GM12878 (cell line): ENCODE results near the gene TELO2. TPM values are rescaled to one million over a fixed set of nuclear protein-coding genes. Genes with fewer than 3 reads are reported as not detected.

Source experiments
- ATAC-seq: fragments of 200-7000 bp; cut with Tn5 transposase; 3 replicates; pipeline ENCODE4 v1.9.1; 2020; ENCODE audit warnings: mild to moderate bottlenecking, moderate library complexity
- BruUV-seq: library from RNA; stranded (reverse); fragments of 400-500 nt; replicated peaks from 2 replicates; lab custom pipeline; 2021; lab: Mats Ljungman, UMichigan
- CTCF ChIA-PET: fragments of 300-600 bp; sonication (Branson Sonifier 250); formaldehyde crosslinking; extraction: SDS; loops from one replicate; lab custom pipeline; 2021; ENCODE audit warnings: inconsistent platforms; lab: Yijun Ruan, JAX
- POLR2A ChIA-PET: fragments of 350-600 bp; formaldehyde crosslinking; extraction: SDS; loops from one replicate; lab custom pipeline; 2021; ENCODE audit warnings: inconsistent platforms; lab: Charles Lee
- RAD21 ChIA-PET: fragments of 300-600 bp; sonication (Branson Sonifier 250); formaldehyde crosslinking; loops from one replicate; lab custom pipeline; 2023; ENCODE audit warnings: antibody characterized with exemption; ENCODE audit not compliant: unreplicated experiment; lab: Charles Lee
- SMC1A ChIA-PET: fragments of 300-600 bp; sonication (Branson Sonifier 250); formaldehyde crosslinking; loops from one replicate; lab custom pipeline; 2023; ENCODE audit not compliant: unreplicated experiment, uncharacterized antibody; lab: Charles Lee
- DNase-seq: peaks from one replicate; pipeline ENCODE4 v3.0.0-alpha.2; 2011; ENCODE audit warnings: low read depth, low spot score
- FAIRE-seq: peaks from 3 replicates; lab custom pipeline; 2011; peaks lifted over from hg19 to GRCh38; lab: Jason Lieb, UNC
- H2AFZ ChIP-seq: 2 replicates; pipeline ENCODE4 v1.6.0; 2011; ENCODE audit warnings: low read depth, low read length, control low read depth; ENCODE audit not compliant: control insufficient read depth
- H3K27ac ChIP-seq: 2 replicates; pipeline ENCODE4 v1.5.1; 2011; ENCODE audit warnings: control low read depth; ENCODE audit not compliant: control insufficient read depth, insufficient read depth
- H3K27me3 ChIP-seq, 2 experiments: replicated peaks in 1 of 2; 2 replicates each; pipeline versions ENCODE4 v1.6.0 to v1.6.1; 2011; ENCODE audit warnings: low read length in 1 of 2; ENCODE audit not compliant: control insufficient read depth in 2 of 2, insufficient read depth in 2 of 2
- H3K36me3 ChIP-seq, 2 experiments: 2 replicates each; pipeline ENCODE4 v1.5.1; 2011; ENCODE audit warnings: low read length in 1 of 2; ENCODE audit not compliant: control insufficient read depth in 2 of 2, insufficient read depth in 2 of 2
- H3K4me1 ChIP-seq: 2 replicates; pipeline ENCODE4 v1.6.1; 2011; ENCODE audit warnings: mild to moderate bottlenecking, low read length, moderate library complexity, mixed read lengths; ENCODE audit not compliant: control insufficient read depth, insufficient read depth
- H3K4me2 ChIP-seq: 2 replicates; pipeline ENCODE4 v1.6.0; 2011; ENCODE audit warnings: control low read depth; ENCODE audit not compliant: control insufficient read depth, insufficient read depth
- H3K4me3 ChIP-seq: fragments of 200-600 bp; sonication (generic); 2 replicates; pipeline ENCODE4 v1.5.1; 2016
- H3K79me2 ChIP-seq: 2 replicates; pipeline ENCODE4 v1.6.0; 2011; ENCODE audit warnings: low read length; ENCODE audit not compliant: control insufficient read depth, insufficient read depth
- H3K9ac ChIP-seq: 2 replicates; pipeline ENCODE4 v1.8.0; 2011; ENCODE audit warnings: low read length, control low read depth, mixed read lengths; ENCODE audit not compliant: control insufficient read depth, insufficient read depth
- H3K9me3 ChIP-seq: replicated peaks from 3 replicates; pipeline ENCODE4 v1.5.1; 2011; ENCODE audit warnings: mild to moderate bottlenecking, low read length; ENCODE audit not compliant: control insufficient read depth, insufficient read depth
- H4K20me1 ChIP-seq: 2 replicates; pipeline ENCODE4 v1.6.0; 2011; ENCODE audit not compliant: control insufficient read depth, insufficient read depth
- CHD4 ChIP-seq: fragments of 200-600 bp; sonication (generic); IDR thresholded peaks from 2 replicates; pipeline ENCODE4 v1.6.1; 2016; ENCODE audit warnings: mild to moderate bottlenecking
- CREB1 ChIP-seq: IDR thresholded peaks from 2 replicates; pipeline ENCODE4 v1.6.1; 2012; ENCODE audit warnings: low read depth, mild to moderate bottlenecking, inconsistent platforms
- GABPA ChIP-seq: IDR thresholded peaks from 2 replicates; pipeline ENCODE4 v1.6.1; 2014; ENCODE audit warnings: antibody characterized with exemption, low read depth, mild to moderate bottlenecking, inconsistent platforms
- KAT2A ChIP-seq: conservative IDR thresholded peaks from 2 replicates; pipeline ENCODE4 v1.6.1; 2011; ENCODE audit warnings: low read depth, low read length; ENCODE audit not compliant: control insufficient read depth
- MTA3 ChIP-seq: IDR thresholded peaks from 2 replicates; pipeline ENCODE4 v1.6.1; 2012; ENCODE audit warnings: low read length, inconsistent platforms, borderline replicate concordance
- MXI1 ChIP-seq: fragments of 150-350 bp; IDR thresholded peaks from 2 replicates; pipeline ENCODE4 v1.6.1; 2011; ENCODE audit warnings: low read depth, mild to moderate bottlenecking, inconsistent platforms, low read length, improper control_type of control experiment
- NFIC ChIP-seq: IDR thresholded peaks from 2 replicates; pipeline ENCODE4 v1.6.1; 2012; ENCODE audit warnings: low read depth, mild to moderate bottlenecking, inconsistent platforms, low read length, moderate library complexity
- NFYB ChIP-seq: IDR thresholded peaks from 2 replicates; pipeline ENCODE4 v1.6.1; 2011; ENCODE audit warnings: low read depth, mild to moderate bottlenecking, low read length, improper control_type of control experiment, moderate library complexity; ENCODE audit not compliant: insufficient read depth
- PKNOX1 ChIP-seq: fragments of 450-650 bp; IDR thresholded peaks from 2 replicates; pipeline ENCODE4 v1.6.1; 2016; ENCODE audit warnings: mild to moderate bottlenecking
- REST ChIP-seq: IDR thresholded peaks from 2 replicates; pipeline ENCODE4 v1.6.1; 2012; ENCODE audit warnings: mild to moderate bottlenecking, low read depth, low read length
- SIX5 ChIP-seq: IDR thresholded peaks from 2 replicates; pipeline ENCODE4 v1.6.1; 2011; ENCODE audit warnings: mild to moderate bottlenecking, low read depth, low read length, moderate library complexity; ENCODE audit not compliant: severe bottlenecking
- TBL1XR1 ChIP-seq: IDR thresholded peaks from 2 replicates; pipeline ENCODE4 v1.6.1; 2012; ENCODE audit warnings: low read depth, low read length, improper control_type of control experiment
- TCF7 ChIP-seq: IDR thresholded peaks from 2 replicates; pipeline ENCODE4 v1.6.1; 2014; ENCODE audit warnings: antibody characterized with exemption, borderline replicate concordance
- YBX1 ChIP-seq: fragments of 450-650 bp; IDR thresholded peaks from 2 replicates; pipeline ENCODE4 v1.6.1; 2016; ENCODE audit warnings: antibody characterized with exemption
- ZNF24 ChIP-seq: fragments of 450-650 bp; IDR thresholded peaks from 2 replicates; pipeline ENCODE4 v1.6.1; 2017; ENCODE audit warnings: antibody characterized with exemption, mild to moderate bottlenecking
- ZZZ3 ChIP-seq: IDR thresholded peaks from 2 replicates; pipeline ENCODE4 v1.6.1; 2011; ENCODE audit warnings: low read depth; ENCODE audit not compliant: control insufficient read depth, insufficient read length
- WGBS: methylation state at CpG from one replicate; pipeline ENCODE4 v1.1.6; 2016; ENCODE audit warnings: low lambda C conversion rate; ENCODE audit not compliant: insufficient replicate concordance, insufficient coverage; ENCODE audit errors: missing lambda C conversion rate; 5-methylcytosine and 5-hydroxymethylcytosine counted together
- in situ Hi-C: fragments of 300-500 bp; cut with MboI; formaldehyde crosslinking; loops from 9 replicates; pipeline ENCODE4 v1.14.3; 2018; ENCODE audit warnings: mixed read lengths
- intact Hi-C: fragments of 100-400 bp; cut with micrococcal nuclease; formaldehyde crosslinking; loops from one replicate; pipeline ENCODE4 v1.14.2; 2022; ENCODE audit not compliant: unreplicated experiment
- polyA plus RNA-seq, 11 experiments: library from polyadenylated mRNA; depleted of rRNA in 4 of 11; unstranded in 6 of 11; stranded (reverse) in 5 of 11; fragments of >200 nt; fragmentation: Nextera tagmentation in 4 of 11; fragmentation: Illumina TruSeq in 1 of 11; extraction: Ambion mirVana in 4 of 11; extraction: Trizol in 1 of 11; gene quantifications; 1 replicate in 1 of 11; 2 replicates in 10 of 11; pipeline versions ENCODE4 v1.2.1 to v1.2.3, GENCODE V29; 2011 to 2016; ENCODE audit warnings: inconsistent platforms in 2 of 11, missing spikeins in 2 of 11, low read depth in 1 of 11
- total RNA-seq, 4 experiments: library from RNA; depleted of rRNA in 3 of 4; stranded (reverse); fragments of >200 nt in 3 of 4; fragmentation: Illumina TruSeq in 1 of 4; extraction: Trizol in 1 of 4; gene quantifications; 2 replicates each; pipeline versions ENCODE4 v1.2.1 to v1.2.3, GENCODE V29; 2013 to 2021

Gene TELO2
- total and polyA plus RNA-seq, 10 of the 15 experiments (the other 5 are each of a cell fraction or from before 2014, with no cell fraction given): 0.55 to 72.8 (median 18.6) TPM

GRCh38 chr16:1510272-1510671 is 17.1 kb downstream of the TELO2 start:
- no TSS peak for BruUV-seq

More at GRCh38 chr16:1510272-1510671, 17.1 kb downstream of the TELO2 start:
- 94% methylated on average over 10 of the region's 10 CpGs for WGBS
- CTCF ChIA-PET: interaction anchor here (0.6 kb wide), 1 partner anchor 767 kb away, joined by 3 read pairs; no protein-coding TSS in a partner anchor
- no peak for DNase-seq
- H3K4me1 ChIP-seq: no peaks in the 10 kb centered on the region
- no peak overlapping the region for H3K9ac ChIP-seq
- no peak overlapping the region for H3K4me3 ChIP-seq
- H3K9me3 ChIP-seq: no peaks in the 10 kb centered on the region; the same call in 2 of the 3 replicates
- H3K79me2 ChIP-seq: no peaks in the 10 kb centered on the region
- RAD21 ChIA-PET: no interaction called here
- no peak overlapping the region for H3K27ac ChIP-seq
- no peak for FAIRE-seq
- no peaks in the 10 kb centered on the region for H3K36me3 ChIP-seq
- H4K20me1 ChIP-seq: no peaks in the 10 kb centered on the region
- TF ChIP-seq GABPA: no peak
- TF ChIP-seq MXI1: no peak
- no peak for TF ChIP-seq YBX1
- TF ChIP-seq NFIC: no peak
- TF ChIP-seq KAT2A: no peak
- TF ChIP-seq CHD4: no peak
- no peak for TF ChIP-seq NFYB
- no peak for TF ChIP-seq MTA3
- no peak for TF ChIP-seq CREB1
- TF ChIP-seq SIX5: no peak
- TF ChIP-seq TBL1XR1: no peak
- no peak for TF ChIP-seq ZZZ3
- no peak for TF ChIP-seq REST
- TF ChIP-seq ZNF24: no peak
- no peak for TF ChIP-seq PKNOX1
- TF ChIP-seq TCF7: no peak
- no peak overlapping the region for H3K4me2 ChIP-seq
- SMC1A ChIA-PET: no interaction called here
- POLR2A ChIA-PET: no interaction called here
- in situ Hi-C loops (no loop called here), intact Hi-C loops (no loop called here)
- no peaks in the 10 kb centered on the region for H3K27me3 ChIP-seq
- ATAC-seq: no peak
- H2AFZ ChIP-seq: no peak overlapping the region
